Measurements from ENCODE around the gene METTL1.

The METTL1 gene

GRCh38 chr12:57738661-57739237 lies 33.2 kb downstream of the METTL1 start, which contains the start of gene AGAP2:
TSS of gene AGAP2 (minus strand) at chr12:57738742. CDS start at chr12:57738246, 496 bp downstream.
- no peak for DNase-seq (ENCODE audit: low read depth in 3 of 3)

- no peak for DNase-seq (ENCODE audit: low read depth in 3 of 3)
Measured at GRCh38 chr12:57737467-57738460, 34.1 kb downstream of the METTL1 start.

- DNase-seq (ENCODE audit: low read depth in 3 of 3) = no peak
Measured at GRCh38 chr12:57736741-57737466, 35.0 kb downstream of the METTL1 start.

GRCh38 chr12:57735952-57736740 lies 35.8 kb downstream of the METTL1 start:
- no peak for DNase-seq (ENCODE audit: low read depth in 3 of 3)

GRCh38 chr12:57735198-57735855 lies 36.6 kb downstream of the METTL1 start:
- DNase-seq (ENCODE audit: low read depth in 3 of 3) = no peak

- no peak for DNase-seq (ENCODE audit: low read depth in 3 of 3)
Measured at GRCh38 chr12:57734591-57734990, 37.3 kb downstream of the METTL1 start.

- DNase-seq (ENCODE audit: low read depth in 3 of 3) = no peak
Measured at GRCh38 chr12:57733928-57734327, 38.0 kb downstream of the METTL1 start.

- DNase-seq (ENCODE audit: low read depth in 3 of 3) = no peak
Measured at GRCh38 chr12:57732726-57733593, 38.9 kb downstream of the METTL1 start.

- DNase-seq (ENCODE audit: low read depth in 3 of 3) = no peak
Measured at GRCh38 chr12:57732270-57732669, 39.6 kb downstream of the METTL1 start.

- no peak for DNase-seq (ENCODE audit: low read depth in 3 of 3)
Measured at GRCh38 chr12:57731411-57732080, 40.4 kb downstream of the METTL1 start.

GRCh38 chr12:57730336-57731067 lies 41.4 kb downstream of the METTL1 start:
- DNase-seq (ENCODE audit: low read depth in 3 of 3) = no peak

- DNase-seq (ENCODE audit: low read depth in 3 of 3) = no peak
Measured at GRCh38 chr12:57729321-57729844, 42.5 kb downstream of the METTL1 start.

GRCh38 chr12:57727758-57728395 lies 44.0 kb downstream of the METTL1 start:
- no peak for DNase-seq (ENCODE audit: low read depth in 3 of 3)

- no peak for DNase-seq (ENCODE audit: low read depth in 3 of 3)
Measured at GRCh38 chr12:57726884-57727757, 44.8 kb downstream of the METTL1 start.

GRCh38 chr12:57726151-57726883 lies 45.6 kb downstream of the METTL1 start:
- no peak for DNase-seq (ENCODE audit: low read depth in 3 of 3)

GRCh38 chr12:57725851-57726150 lies 46.1 kb downstream of the METTL1 start:
- DNase-seq (ENCODE audit: low read depth in 3 of 3) = no peak
